Osteoblast (primary cell): ENCODE measurements around the gene CPEB3. TPM values are rescaled to one million over a fixed set of nuclear protein-coding genes. Genes with fewer than 3 reads are reported as not detected.
A peak's percentile ranks its signal among the peaks of the same experiment; 100 is the strongest.

ENCODE experiments used
- DNase-seq: peaks from one replicate; pipeline ENCODE4 v3.0.0; 2011; ENCODE audit warnings: low spot score, mixed read lengths; ENCODE audit not compliant: insufficient read length; ENCODE audit errors: missing footprints
- H2AFZ ChIP-seq: 2 replicates; pipeline ENCODE4 v1.6.0; 2011; ENCODE audit warnings: mild to moderate bottlenecking, low read length
- H3K27ac ChIP-seq: 2 replicates; pipeline ENCODE4 v1.5.1; 2011; ENCODE audit warnings: mild to moderate bottlenecking, low read depth, low read length, moderate library complexity
- H3K27me3 ChIP-seq: 2 replicates; pipeline ENCODE4 v1.6.0; 2012; ENCODE audit warnings: mild to moderate bottlenecking, control low read depth, inconsistent platforms, low read length, moderate library complexity; ENCODE audit not compliant: insufficient read depth
- H3K36me3 ChIP-seq: 2 replicates; pipeline ENCODE4 v1.5.1; 2011; ENCODE audit warnings: mild to moderate bottlenecking, low read length, control low read depth, moderate library complexity; ENCODE audit not compliant: insufficient read depth
- H3K4me1 ChIP-seq: 2 replicates; pipeline ENCODE4 v1.5.1; 2011; ENCODE audit warnings: mild to moderate bottlenecking, low read length, control low read depth, moderate library complexity; ENCODE audit not compliant: insufficient read depth
- H3K4me2 ChIP-seq: 2 replicates; pipeline ENCODE4 v1.6.0; 2011; ENCODE audit warnings: mild to moderate bottlenecking, low read length; ENCODE audit not compliant: insufficient read depth
- H3K4me3 ChIP-seq: fragments of 200-600 bp; sonication (generic); 3 replicates; pipeline ENCODE4 v1.5.1; 2012; ENCODE audit warnings: mild to moderate bottlenecking, low read length, inconsistent platforms; ENCODE audit not compliant: insufficient read depth
- H3K79me2 ChIP-seq: 2 replicates; pipeline ENCODE4 v1.6.0; 2012; ENCODE audit warnings: mild to moderate bottlenecking, low read length, control low read depth, inconsistent platforms; ENCODE audit not compliant: insufficient read depth
- H3K9me3 ChIP-seq: 2 replicates; pipeline ENCODE4 v1.5.1; 2011; ENCODE audit warnings: low read depth, low read length, control low read depth
- H4K20me1 ChIP-seq: 2 replicates; pipeline ENCODE4 v1.6.0; 2012; ENCODE audit warnings: mild to moderate bottlenecking, low read length, control low read depth; ENCODE audit not compliant: insufficient read depth
- CTCF ChIP-seq: IDR thresholded peaks from 2 replicates; pipeline ENCODE4 v1.5.1; 2011; ENCODE audit warnings: mild to moderate bottlenecking, low read depth, low read length, moderate library complexity; ENCODE audit errors: extremely low read depth
- total RNA-seq: library from RNA; depleted of rRNA; stranded (reverse); fragments of >200 nt; gene quantifications from 2 replicates; pipeline ENCODE4 v1.2.3, GENCODE V29; 2012

The CPEB3 gene
- total RNA-seq, 1 donor, result 1.1 TPM

- Histone ChIP-seq H3K27ac (no peak overlapping the region), H2AFZ (no peak overlapping the region), H3K4me2 (no peak overlapping the region), H3K9me3 (no peaks in the 10 kb centered on the region), H3K36me3 (no peaks in the 10 kb centered on the region), H3K27me3 (no peaks in the 10 kb centered on the region), H3K4me1 (no peaks in the 10 kb centered on the region), H3K4me3 (no peak overlapping the region), H4K20me1 (no peaks in the 10 kb centered on the region), H3K79me2 (no peaks in the 10 kb centered on the region)
- DNase-seq, result no peak
- TF ChIP-seq CTCF, result no peak
These were observed 236.1 kb downstream of the CPEB3 start for GRCh38 chr10:92054807-92055206.

- Histone ChIP-seq H3K4me1 (no peaks in the 10 kb centered on the region), H3K27ac (no peak overlapping the region), H3K4me2 (no peak overlapping the region), H3K27me3 (no peaks in the 10 kb centered on the region), H3K9me3 (no peaks in the 10 kb centered on the region), H4K20me1 (no peaks in the 10 kb centered on the region), H2AFZ (no peak overlapping the region), H3K36me3 (no peaks in the 10 kb centered on the region), H3K79me2 (no peaks in the 10 kb centered on the region), H3K4me3 (no peak overlapping the region)
- no peak for TF ChIP-seq CTCF
- no peak for DNase-seq
These were observed 238.1 kb downstream of the CPEB3 start for GRCh38 chr10:92052741-92053140.

- Histone ChIP-seq H3K4me2 (no peak overlapping the region), H3K79me2 (no peaks in the 10 kb centered on the region), H3K27me3 (no peaks in the 10 kb centered on the region), H3K27ac (no peak overlapping the region), H2AFZ (no peak overlapping the region), H3K36me3 (no peaks in the 10 kb centered on the region), H3K9me3 (no peaks in the 10 kb centered on the region), H3K4me3 (no peak overlapping the region), H4K20me1 (no peaks in the 10 kb centered on the region), H3K4me1 (no peaks in the 10 kb centered on the region)
- no peak for TF ChIP-seq CTCF
- DNase-seq, result no peak
These were observed 238.8 kb downstream of the CPEB3 start for GRCh38 chr10:92052088-92052487.

GRCh38 chr10:92047215-92047614 is 243.7 kb downstream of the CPEB3 start:
- Histone ChIP-seq H3K4me3 (no peak overlapping the region), H2AFZ (no peak overlapping the region), H3K4me1 (no peaks in the 10 kb centered on the region), H3K4me2 (no peak overlapping the region), H3K36me3 (no peaks in the 10 kb centered on the region), H3K27ac (no peak overlapping the region), H3K27me3 (no peaks in the 10 kb centered on the region), H3K79me2 (no peaks in the 10 kb centered on the region), H4K20me1 (no peaks in the 10 kb centered on the region), H3K9me3 (no peaks in the 10 kb centered on the region)
- no peak for TF ChIP-seq CTCF
- DNase-seq, result peak; percentile 39
